CD1c-positive myeloid dendritic cell (primary cell): ENCODE measurements around the gene CGNL1.

ENCODE experiments used
- DNase-seq: peaks from one replicate; pipeline ENCODE4 v3.0.0-alpha.2; 2016; ENCODE audit errors: extremely low spot score

CGNL1 gene

GRCh38 chr15:57354436-57355123 is 21.7 kb upstream of the CGNL1 start:
- DNase-seq, result no peak

- no peak for DNase-seq
Observed at GRCh38 chr15:57355259-57355658, 21.0 kb upstream of the CGNL1 start.

- DNase-seq, result no peak
Observed at GRCh38 chr15:57356178-57356577, 20.1 kb upstream of the CGNL1 start.

GRCh38 chr15:57356636-57357035 is 19.7 kb upstream of the CGNL1 start:
- no peak for DNase-seq

GRCh38 chr15:57357799-57358198 is 18.5 kb upstream of the CGNL1 start:
- no peak for DNase-seq

- DNase-seq, result no peak
Observed at GRCh38 chr15:57358571-57358970, 17.7 kb upstream of the CGNL1 start.

- no peak for DNase-seq
Observed at GRCh38 chr15:57363661-57364060, 12.6 kb upstream of the CGNL1 start.

GRCh38 chr15:57364282-57365007 is 11.9 kb upstream of the CGNL1 start:
- peak; percentile 47 for DNase-seq

GRCh38 chr15:57367556-57367955 is 8.7 kb upstream of the CGNL1 start:
- no peak for DNase-seq

GRCh38 chr15:57370929-57371328 is 5.4 kb upstream of the CGNL1 start:
- no peak for DNase-seq

- no peak for DNase-seq
Observed at GRCh38 chr15:57373251-57373881, 2.9 kb upstream of the CGNL1 start.

- DNase-seq, result no peak
Observed at GRCh38 chr15:57373882-57374276, 2.4 kb upstream of the CGNL1 start.

GRCh38 chr15:57376696-57377477 is 582 bp downstream of the CGNL1 start:
- DNase-seq, result no peak

GRCh38 chr15:57377478-57377847 is 1.2 kb downstream of the CGNL1 start:
- no peak for DNase-seq

- no peak for DNase-seq
Observed at GRCh38 chr15:57379487-57379886, 3.2 kb downstream of the CGNL1 start.

GRCh38 chr15:57380854-57381253 is 4.5 kb downstream of the CGNL1 start:
- DNase-seq, result no peak

GRCh38 chr15:57382215-57382614 is 5.9 kb downstream of the CGNL1 start:
- DNase-seq, result no peak

- no peak for DNase-seq
Observed at GRCh38 chr15:57382969-57383368, 6.7 kb downstream of the CGNL1 start.

GRCh38 chr15:57384024-57384423 is 7.7 kb downstream of the CGNL1 start:
- no peak for DNase-seq

- DNase-seq, result no peak
Observed at GRCh38 chr15:57384816-57385215, 8.5 kb downstream of the CGNL1 start.

GRCh38 chr15:57385923-57386390 is 9.7 kb downstream of the CGNL1 start:
- no peak for DNase-seq

- DNase-seq, result no peak
Observed at GRCh38 chr15:57386976-57387375, 10.7 kb downstream of the CGNL1 start.
